DMS79 treated with DMSO at 0.1 percent for 48 hours (cell line): Measurements from ENCODE around the gene CC2D1A.
"Not testable (repeated sequence)": the region's sequence is repeated elsewhere in the genome, so short reads cannot be mapped to it uniquely, and the experiment has no call there.

ENCODE experiments used
- DNase-seq: peaks from one replicate; lab custom pipeline; 2025; lab: John Stamatoyannopoulos, UW

CC2D1A gene

GRCh38 chr19:13962699-13963602 lies 57.0 kb downstream of the CC2D1A start:
- no peak for DNase-seq

GRCh38 chr19:13963603-13964105 lies 57.7 kb downstream of the CC2D1A start:
- DNase-seq, result no peak

GRCh38 chr19:13964776-13965175 lies 58.8 kb downstream of the CC2D1A start:
- DNase-seq, result no peak

GRCh38 chr19:13965377-13965896 lies 59.4 kb downstream of the CC2D1A start:
- DNase-seq, result no peak

GRCh38 chr19:13965926-13966683 lies 60.1 kb downstream of the CC2D1A start:
- no peak for DNase-seq

GRCh38 chr19:13966684-13967128 lies 60.7 kb downstream of the CC2D1A start:
- no peak for DNase-seq

- not testable (repeated sequence) for DNase-seq
Measured at GRCh38 chr19:13967206-13967605, 61.2 kb downstream of the CC2D1A start.

- DNase-seq, result no peak
Measured at GRCh38 chr19:13968383-13968935, 62.5 kb downstream of the CC2D1A start.

GRCh38 chr19:13968999-13969398 lies 63.0 kb downstream of the CC2D1A start:
- no peak for DNase-seq

GRCh38 chr19:13969897-13970296 lies 63.9 kb downstream of the CC2D1A start:
- no peak for DNase-seq

- not testable (repeated sequence) for DNase-seq
Measured at GRCh38 chr19:13971868-13972267, 65.9 kb downstream of the CC2D1A start.

- no peak for DNase-seq
Measured at GRCh38 chr19:13972368-13973155, 66.6 kb downstream of the CC2D1A start.

GRCh38 chr19:13973479-13973878 lies 67.5 kb downstream of the CC2D1A start:
- DNase-seq, result not testable (repeated sequence)

GRCh38 chr19:13974073-13974472 lies 68.1 kb downstream of the CC2D1A start:
- no peak for DNase-seq

- no peak for DNase-seq
Measured at GRCh38 chr19:13975870-13976269, 69.9 kb downstream of the CC2D1A start.

GRCh38 chr19:13976446-13976845 lies 70.4 kb downstream of the CC2D1A start:
- no peak for DNase-seq

GRCh38 chr19:13977803-13978202 lies 71.8 kb downstream of the CC2D1A start:
- no peak for DNase-seq

- DNase-seq, result no peak
Measured at GRCh38 chr19:13978351-13979243, 72.6 kb downstream of the CC2D1A start.

- no peak for DNase-seq
Measured at GRCh38 chr19:13979244-13979615, 73.2 kb downstream of the CC2D1A start.

GRCh38 chr19:13979686-13980085 lies 73.7 kb downstream of the CC2D1A start:
- no peak for DNase-seq
